AG04450 (cell line): Measurements from ENCODE around the gene TICRR. TPM values are rescaled to one million over a fixed set of nuclear protein-coding genes. Genes with fewer than 3 reads are reported as not detected.
A peak's percentile ranks its signal among the peaks of the same experiment; 100 is the strongest.

Experiments used
- CTCF ChIA-PET: fragments of 300-600, 350-600 bp; formaldehyde crosslinking; extraction: SDS; loops from one replicate; lab custom pipeline; 2022; ENCODE audit warnings: antibody characterized with exemption, inconsistent platforms; lab: Charles Lee
- POLR2A ChIA-PET: fragments of 350-600 bp; formaldehyde crosslinking; extraction: SDS; loops from one replicate; lab custom pipeline; 2021; ENCODE audit warnings: antibody characterized with exemption, inconsistent platforms; lab: Yijun Ruan, JAX
- DNase-seq: peaks from one replicate; pipeline ENCODE4 v3.0.0-alpha.2; 2011; ENCODE audit warnings: low read depth, low spot score
- H3K27ac ChIP-seq: one replicate; pipeline ENCODE4 v1.5.1; 2012; ENCODE audit warnings: low read depth, low read length, control low read depth
- H3K27me3 ChIP-seq: one replicate; pipeline ENCODE4 v1.6.0; 2012; ENCODE audit warnings: low read length; ENCODE audit not compliant: control insufficient read depth, insufficient read depth
- H3K4me3 ChIP-seq: 2 replicates; pipeline ENCODE4 v1.5.1; 2011; ENCODE audit warnings: mild to moderate bottlenecking, low read depth, low read length, control low read depth
- H3K9me3 ChIP-seq: 2 replicates; pipeline ENCODE4 v1.5.1; 2012; ENCODE audit warnings: low read length; ENCODE audit not compliant: control insufficient read depth, insufficient read depth
- polyA plus RNA-seq: library from polyadenylated mRNA; depleted of rRNA; stranded (reverse); fragments of >200 nt; gene quantifications from 2 replicates; pipeline ENCODE4 v1.2.3, GENCODE V29; 2011
- TF ChIP-seq, protein P1 (sequence below): IDR thresholded peaks from 2 replicates; pipeline ENCODE4 v1.5.1; 2011; ENCODE audit warnings: low read depth, low read length, control low read depth, inconsistent platforms

TICRR gene
- polyA plus RNA-seq, 1 experiment: 1.3 TPM

DNA sequence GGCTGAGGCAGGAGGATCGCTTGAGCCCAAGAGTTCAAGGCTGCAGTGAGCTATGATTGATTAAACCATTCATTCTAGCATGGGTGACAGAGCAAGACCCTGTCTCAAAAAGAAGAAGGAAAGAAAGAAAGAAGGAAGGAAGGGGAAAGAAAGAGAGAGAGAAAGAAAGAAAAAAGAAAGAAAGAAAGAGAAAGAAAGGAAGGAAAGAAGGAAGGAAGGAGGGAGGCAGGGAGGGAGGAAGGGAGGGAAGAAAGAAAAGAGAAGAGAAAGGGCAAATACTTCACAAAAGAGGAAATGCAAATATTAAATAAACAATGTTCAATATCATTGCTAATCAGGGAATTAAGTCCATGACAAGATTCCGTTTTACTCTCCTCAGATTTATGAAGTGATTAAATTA, 84.0 kb downstream of the TICRR start:
- no peak overlapping the region for H3K27ac ChIP-seq
- H3K27me3 ChIP-seq: no peaks in the 10 kb centered on the region
- ChIA-PET POLR2A (no interaction called here), CTCF (interaction anchor here (0.6 to 3.9 kb wide), 3 partner anchors 12 to 215 kb away, joined by 3 to 29 read pairs (median 3); no protein-coding TSS in a partner anchor)
- H3K4me3 ChIP-seq: no peak overlapping the region
- H3K9me3 ChIP-seq: no peaks in the 10 kb centered on the region; the same call in 1 of the 2 replicates
- TF ChIP-seq, protein P1, sequence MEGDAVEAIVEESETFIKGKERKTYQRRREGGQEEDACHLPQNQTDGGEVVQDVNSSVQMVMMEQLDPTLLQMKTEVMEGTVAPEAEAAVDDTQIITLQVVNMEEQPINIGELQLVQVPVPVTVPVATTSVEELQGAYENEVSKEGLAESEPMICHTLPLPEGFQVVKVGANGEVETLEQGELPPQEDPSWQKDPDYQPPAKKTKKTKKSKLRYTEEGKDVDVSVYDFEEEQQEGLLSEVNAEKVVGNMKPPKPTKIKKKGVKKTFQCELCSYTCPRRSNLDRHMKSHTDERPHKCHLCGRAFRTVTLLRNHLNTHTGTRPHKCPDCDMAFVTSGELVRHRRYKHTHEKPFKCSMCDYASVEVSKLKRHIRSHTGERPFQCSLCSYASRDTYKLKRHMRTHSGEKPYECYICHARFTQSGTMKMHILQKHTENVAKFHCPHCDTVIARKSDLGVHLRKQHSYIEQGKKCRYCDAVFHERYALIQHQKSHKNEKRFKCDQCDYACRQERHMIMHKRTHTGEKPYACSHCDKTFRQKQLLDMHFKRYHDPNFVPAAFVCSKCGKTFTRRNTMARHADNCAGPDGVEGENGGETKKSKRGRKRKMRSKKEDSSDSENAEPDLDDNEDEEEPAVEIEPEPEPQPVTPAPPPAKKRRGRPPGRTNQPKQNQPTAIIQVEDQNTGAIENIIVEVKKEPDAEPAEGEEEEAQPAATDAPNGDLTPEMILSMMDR: no peak
- no peak for DNase-seq

DNA sequence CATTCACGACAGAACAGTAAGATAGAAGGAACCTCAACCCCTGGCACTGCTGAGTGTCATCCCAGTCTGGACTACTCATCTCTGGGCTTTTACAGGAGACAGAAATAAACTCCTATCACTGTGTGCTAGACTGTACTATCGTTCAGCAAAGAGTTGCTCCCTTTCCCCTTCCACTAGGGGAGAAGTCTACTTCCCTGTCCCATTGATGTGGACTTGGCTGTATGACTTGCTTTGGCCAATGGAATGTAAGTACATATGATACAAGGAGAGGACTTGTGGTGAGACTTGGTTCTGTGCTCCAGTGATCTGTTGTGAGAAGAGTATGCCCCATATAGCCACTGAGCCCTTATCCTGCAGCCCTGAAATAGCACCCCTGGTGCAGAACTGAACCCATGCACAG, 85.3 kb downstream of the TICRR start:
- Histone ChIP-seq H3K9me3 (no peaks in the 10 kb centered on the region; the same call in 1 of the 2 replicates), H3K4me3 (no peak overlapping the region), H3K27ac (no peak overlapping the region), H3K27me3 (no peaks in the 10 kb centered on the region)
- TF ChIP-seq, protein P1: no peak
- DNase-seq: no peak
- ChIA-PET CTCF (interaction anchor here (1.2 kb wide), 1 partner anchor 14 kb away, joined by 4 read pairs; no protein-coding TSS in a partner anchor), POLR2A (no interaction called here)

DNA sequence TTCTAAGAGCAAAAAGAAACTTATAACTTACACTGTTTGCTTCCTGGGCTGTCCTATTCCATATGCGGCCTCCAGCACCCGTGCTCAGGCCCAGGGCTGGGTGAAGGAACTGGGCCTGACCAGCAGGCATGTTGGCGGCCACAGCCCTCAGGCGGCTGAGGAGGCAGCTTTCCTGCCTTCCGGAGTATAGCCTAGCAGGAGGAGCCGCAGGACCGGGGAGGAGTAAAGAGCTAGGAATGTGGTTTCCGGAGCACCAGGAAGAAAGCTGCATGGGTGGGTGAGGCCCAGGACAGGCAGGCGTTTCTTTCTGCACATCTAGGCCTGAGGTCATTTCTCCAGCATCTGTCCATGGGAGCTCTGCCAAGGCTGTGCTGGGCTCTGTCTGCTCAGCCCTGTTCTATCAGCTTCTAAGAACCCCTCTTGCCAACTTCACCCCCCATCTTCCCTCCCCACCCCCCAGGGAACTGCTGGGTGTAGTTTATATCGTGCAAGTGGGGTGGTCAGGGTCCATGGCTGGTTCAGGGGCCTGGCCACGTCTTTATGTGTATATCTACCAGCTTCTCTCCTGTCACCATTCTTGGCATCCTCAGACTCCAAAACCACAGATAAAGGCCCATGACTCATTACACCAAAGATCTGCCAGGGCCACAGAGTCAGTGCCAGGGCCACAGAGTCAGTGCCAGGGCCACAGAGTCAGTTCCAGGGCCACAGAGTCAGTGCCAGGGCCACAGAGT, 87.8 kb downstream of the TICRR start:
- H3K27ac ChIP-seq: peak overlapping the region; percentile 40
- no peaks in the 10 kb centered on the region; the same call in 1 of the 2 replicates for H3K9me3 ChIP-seq
- ChIA-PET POLR2A (interaction anchor here (0.6 kb wide), 1 partner anchor 81 kb away, joined by 8 read pairs; no protein-coding TSS in a partner anchor), CTCF (interaction anchor here (0.9 to 1.4 kb wide), 4 partner anchors 15 to 534 kb away, joined by 3 to 6 read pairs (median 4); no protein-coding TSS in a partner anchor)
- TF ChIP-seq, protein P1: 0 out of 2 replicates have a peak, but pooled peaks have one; percentile 2
- DNase-seq: peak; percentile 72
- H3K4me3 ChIP-seq: no peak overlapping the region; the same call in 1 of the 2 replicates
- no peaks in the 10 kb centered on the region for H3K27me3 ChIP-seq

DNA sequence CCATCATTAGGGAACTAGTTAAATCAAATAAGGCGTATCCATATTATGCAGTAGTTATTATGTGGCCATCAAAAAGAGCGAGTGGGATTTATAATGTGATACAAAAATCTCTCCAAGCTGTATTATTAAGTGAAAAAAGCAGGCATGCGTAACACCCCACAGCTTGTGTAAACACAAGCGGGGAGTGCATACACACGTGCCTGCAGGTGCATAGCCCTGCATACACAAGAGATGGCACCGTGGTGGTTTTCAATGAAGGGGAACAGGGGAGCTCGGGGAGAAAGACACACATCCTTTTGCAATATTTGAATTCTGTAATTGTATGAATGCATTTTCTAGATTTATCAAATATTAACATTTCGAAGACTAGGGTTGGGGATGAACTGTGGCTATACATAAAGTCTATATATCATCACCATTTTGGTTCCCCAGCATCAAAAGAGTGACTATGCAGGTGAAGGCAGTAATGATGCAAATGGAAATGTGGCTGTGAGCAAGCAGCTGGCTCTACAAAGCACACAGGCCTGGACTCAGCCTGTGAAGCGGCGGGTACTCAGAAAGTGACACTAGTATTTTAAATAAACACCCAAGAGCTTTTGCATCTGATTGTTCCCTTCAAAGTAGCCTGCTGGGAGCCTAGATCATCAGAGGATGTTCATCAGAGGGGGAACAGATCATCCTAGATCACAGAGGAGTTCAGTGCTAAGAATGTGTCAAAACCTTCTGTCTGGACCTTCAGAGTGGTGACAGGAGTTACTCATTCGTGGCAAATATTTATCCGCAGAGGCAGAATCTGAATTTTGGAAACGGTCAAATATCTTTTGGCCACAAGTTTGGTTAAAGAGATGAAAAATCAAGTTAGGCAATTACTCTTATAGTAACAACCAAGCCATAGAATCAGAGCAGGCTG, 89.4 kb downstream of the TICRR start:
- Histone ChIP-seq H3K4me3 (no peak overlapping the region), H3K27ac (no peak overlapping the region), H3K27me3 (no peaks in the 10 kb centered on the region), H3K9me3 (no peaks in the 10 kb centered on the region; the same call in 1 of the 2 replicates)
- no peak for DNase-seq
- ChIA-PET POLR2A (no interaction called here), CTCF (interaction anchor here (0.6 to 1.5 kb wide), 2 partner anchors 18 to 363 kb away, joined by 3 to 4 read pairs; no protein-coding TSS in a partner anchor)
- TF ChIP-seq, protein P1: no peak
